B cell (primary cell): ENCODE data around the gene GHDC.
"Not testable (repeated sequence)": the region's sequence is repeated elsewhere in the genome, so short reads cannot be mapped to it uniquely, and the experiment has no call there.

Source experiments
- EZH2 ChIP-seq: IDR thresholded peaks from 2 replicates; pipeline ENCODE4 v1.6.1; 2012; ENCODE audit warnings: borderline replicate concordance, low read depth, mild to moderate bottlenecking, moderate library complexity, low read length; ENCODE audit not compliant: insufficient read depth, poor library complexity, severe bottlenecking
- TF ChIP-seq, protein P1 (sequence below): fragments of 200-600 bp; IDR thresholded peaks from one replicate; pipeline ENCODE4 v1.8.0; 2022; ENCODE audit warnings: antibody characterized with exemption, mild to moderate bottlenecking

DNA sequence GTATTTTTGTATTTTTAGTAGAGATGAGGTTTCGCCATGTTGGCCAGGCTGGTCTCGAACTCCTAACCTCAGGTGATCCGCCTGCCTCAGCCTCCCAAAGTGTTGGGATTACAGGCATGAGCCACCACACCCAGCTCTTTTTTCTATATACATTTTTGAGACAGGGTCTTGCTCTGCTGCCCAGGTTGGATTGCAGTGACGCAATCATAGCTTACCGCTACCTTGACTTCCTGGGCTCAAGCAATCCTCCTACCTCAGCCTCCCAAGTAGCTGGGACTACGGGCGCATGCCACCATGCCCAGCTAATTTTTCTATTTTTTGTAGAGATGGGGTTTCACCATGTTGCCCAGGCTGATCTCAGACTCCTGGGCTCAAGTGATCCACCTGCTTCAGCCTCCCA lies 53.6 kb downstream of the GHDC start:
- TF ChIP-seq, protein P1, sequence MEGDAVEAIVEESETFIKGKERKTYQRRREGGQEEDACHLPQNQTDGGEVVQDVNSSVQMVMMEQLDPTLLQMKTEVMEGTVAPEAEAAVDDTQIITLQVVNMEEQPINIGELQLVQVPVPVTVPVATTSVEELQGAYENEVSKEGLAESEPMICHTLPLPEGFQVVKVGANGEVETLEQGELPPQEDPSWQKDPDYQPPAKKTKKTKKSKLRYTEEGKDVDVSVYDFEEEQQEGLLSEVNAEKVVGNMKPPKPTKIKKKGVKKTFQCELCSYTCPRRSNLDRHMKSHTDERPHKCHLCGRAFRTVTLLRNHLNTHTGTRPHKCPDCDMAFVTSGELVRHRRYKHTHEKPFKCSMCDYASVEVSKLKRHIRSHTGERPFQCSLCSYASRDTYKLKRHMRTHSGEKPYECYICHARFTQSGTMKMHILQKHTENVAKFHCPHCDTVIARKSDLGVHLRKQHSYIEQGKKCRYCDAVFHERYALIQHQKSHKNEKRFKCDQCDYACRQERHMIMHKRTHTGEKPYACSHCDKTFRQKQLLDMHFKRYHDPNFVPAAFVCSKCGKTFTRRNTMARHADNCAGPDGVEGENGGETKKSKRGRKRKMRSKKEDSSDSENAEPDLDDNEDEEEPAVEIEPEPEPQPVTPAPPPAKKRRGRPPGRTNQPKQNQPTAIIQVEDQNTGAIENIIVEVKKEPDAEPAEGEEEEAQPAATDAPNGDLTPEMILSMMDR: not testable (repeated sequence)
- not testable (repeated sequence) for TF ChIP-seq EZH2
